ENCODE results near the gene ELF5.

DNA sequence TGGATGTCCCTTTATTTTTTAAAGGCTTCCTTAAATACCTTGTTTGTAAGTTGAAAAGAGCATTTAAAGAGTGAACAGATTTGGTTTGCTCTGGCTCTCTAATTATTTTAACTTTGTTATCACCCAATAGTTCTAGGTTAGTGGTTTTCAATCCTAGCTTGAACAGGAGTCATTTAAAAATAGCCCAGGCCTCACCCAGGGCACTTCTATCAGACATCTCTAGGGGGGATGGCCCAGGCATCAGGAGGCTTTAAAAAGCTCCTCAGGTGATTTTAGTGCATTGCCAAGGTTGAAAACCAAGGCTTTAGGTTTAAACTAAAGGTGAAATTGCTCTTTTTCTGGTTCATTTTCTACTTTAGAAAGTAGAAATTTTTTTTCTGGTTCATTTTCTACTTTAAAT lies 66.5 kb downstream of the ELF5 start:
- TF ChIP-seq EZH2 (IDR thresholded peaks at IDR 0.05; ENCODE audit: insufficient read depth, poor library complexity, severe bottlenecking) (no peak), EZH2phosphoT487 (IDR thresholded peaks at IDR 0.05; ENCODE audit: insufficient read depth, low read depth) (no peak)
